Measurements from ENCODE around the gene SLC7A10.

SLC7A10 gene

DNA sequence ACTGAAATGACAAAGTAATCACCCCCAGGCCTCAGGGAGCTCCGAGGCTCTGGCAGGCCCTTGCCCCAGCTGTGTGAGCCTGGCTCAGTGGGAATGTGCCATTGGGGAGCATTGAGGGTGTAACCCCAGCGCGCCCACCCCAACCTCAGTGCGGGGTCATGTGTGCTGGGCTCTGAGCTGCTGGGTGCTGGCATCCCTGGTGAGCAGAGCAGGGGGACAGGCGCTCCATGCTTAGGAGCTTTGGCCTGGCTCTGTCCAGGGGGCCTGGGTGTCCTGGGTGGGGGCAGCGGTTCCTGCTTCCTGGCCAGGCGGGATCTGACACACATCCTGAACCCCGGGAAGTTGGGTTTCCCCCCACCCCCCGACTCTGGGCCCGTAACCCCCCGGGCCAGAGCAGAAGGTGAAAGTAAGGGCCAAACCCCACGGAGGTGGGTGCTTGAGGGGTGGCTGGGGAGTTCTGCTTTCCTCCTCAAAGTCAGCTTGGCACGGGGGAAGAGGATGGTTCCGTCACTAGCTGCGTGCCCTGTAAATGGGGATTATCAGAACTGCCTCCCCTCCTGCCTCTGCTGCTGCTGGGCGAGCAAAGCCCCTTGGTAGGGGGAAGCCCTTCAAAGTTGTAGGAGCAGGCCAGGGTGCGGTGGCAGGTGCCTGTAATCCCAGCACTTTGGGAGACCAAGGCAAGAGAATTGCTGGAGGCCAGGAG is 29.9 kb downstream of the SLC7A10 start:
- TF ChIP-seq, protein P1, sequence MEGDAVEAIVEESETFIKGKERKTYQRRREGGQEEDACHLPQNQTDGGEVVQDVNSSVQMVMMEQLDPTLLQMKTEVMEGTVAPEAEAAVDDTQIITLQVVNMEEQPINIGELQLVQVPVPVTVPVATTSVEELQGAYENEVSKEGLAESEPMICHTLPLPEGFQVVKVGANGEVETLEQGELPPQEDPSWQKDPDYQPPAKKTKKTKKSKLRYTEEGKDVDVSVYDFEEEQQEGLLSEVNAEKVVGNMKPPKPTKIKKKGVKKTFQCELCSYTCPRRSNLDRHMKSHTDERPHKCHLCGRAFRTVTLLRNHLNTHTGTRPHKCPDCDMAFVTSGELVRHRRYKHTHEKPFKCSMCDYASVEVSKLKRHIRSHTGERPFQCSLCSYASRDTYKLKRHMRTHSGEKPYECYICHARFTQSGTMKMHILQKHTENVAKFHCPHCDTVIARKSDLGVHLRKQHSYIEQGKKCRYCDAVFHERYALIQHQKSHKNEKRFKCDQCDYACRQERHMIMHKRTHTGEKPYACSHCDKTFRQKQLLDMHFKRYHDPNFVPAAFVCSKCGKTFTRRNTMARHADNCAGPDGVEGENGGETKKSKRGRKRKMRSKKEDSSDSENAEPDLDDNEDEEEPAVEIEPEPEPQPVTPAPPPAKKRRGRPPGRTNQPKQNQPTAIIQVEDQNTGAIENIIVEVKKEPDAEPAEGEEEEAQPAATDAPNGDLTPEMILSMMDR (conservative IDR thresholded peaks at IDR 0.05; ENCODE audit: low read depth, low read length): no peak
- peak overlapping the region; percentile 60 for H3K4me3 ChIP-seq (ENCODE audit: low read depth, low read length)
- DNase-seq (ENCODE audit: low read depth): no peak

GRCh38 chr19:33194886-33195644 is 30.6 kb downstream of the SLC7A10 start:
- peak; percentile 41 for DNase-seq (ENCODE audit: low read depth)
- TF ChIP-seq, protein P1 (conservative IDR thresholded peaks at IDR 0.05; ENCODE audit: low read depth, low read length): no peak
- H3K4me3 ChIP-seq (ENCODE audit: low read depth, low read length): peak overlapping the region; percentile 60

GRCh38 chr19:33194532-33194885 is 31.1 kb downstream of the SLC7A10 start:
- no peak for DNase-seq (ENCODE audit: low read depth)
- TF ChIP-seq, protein P1 (conservative IDR thresholded peaks at IDR 0.05; ENCODE audit: low read depth, low read length): no peak
- peak overlapping the region; percentile 60 for H3K4me3 ChIP-seq (ENCODE audit: low read depth, low read length)

- peak; percentile 26 for DNase-seq (ENCODE audit: low read depth)
- TF ChIP-seq, protein P1 (conservative IDR thresholded peaks at IDR 0.05; ENCODE audit: low read depth, low read length): no peak
- H3K4me3 ChIP-seq (ENCODE audit: low read depth, low read length): peak within 1 kb of the TSS; percentile 60
Measured at GRCh38 chr19:33193865-33194362, 31.7 kb downstream of the SLC7A10 start, which contains the start of gene LRP3. Gene LRP3 (plus strand): TSS chr19:33194330. CDS start chr19:33194786, 456 bp downstream.

GRCh38 chr19:33193269-33193864 is 32.3 kb downstream of the SLC7A10 start:
- DNase-seq (ENCODE audit: low read depth): no peak
- TF ChIP-seq, protein P1 (conservative IDR thresholded peaks at IDR 0.05; ENCODE audit: low read depth, low read length): no peak
- H3K4me3 ChIP-seq (ENCODE audit: low read depth, low read length): peak overlapping the region; percentile 36

DNA sequence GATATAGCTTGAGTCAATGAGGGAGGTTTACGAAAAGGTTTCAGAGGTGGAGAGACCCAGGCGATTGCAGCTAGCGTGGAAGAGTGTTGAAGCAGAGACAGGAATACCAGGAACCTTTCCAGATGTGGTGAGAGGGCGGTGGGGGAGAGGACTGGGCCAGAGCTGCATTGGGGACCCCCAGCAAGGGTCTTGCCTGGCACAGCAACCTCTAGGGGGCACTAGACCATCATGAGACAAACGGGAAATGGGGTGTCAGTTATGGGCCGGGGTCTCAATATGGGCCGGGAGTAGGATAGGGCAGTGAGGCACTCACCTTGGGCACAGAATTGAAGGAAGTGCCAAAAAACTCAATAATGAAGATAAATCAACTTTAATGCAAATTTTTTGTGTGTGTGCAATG is 33.6 kb downstream of the SLC7A10 start:
- TF ChIP-seq, protein P1 (conservative IDR thresholded peaks at IDR 0.05; ENCODE audit: low read depth, low read length): peak; percentile 42
- no peak for DNase-seq (ENCODE audit: low read depth)
- no peak overlapping the region for H3K4me3 ChIP-seq (ENCODE audit: low read depth, low read length)
